Measurements from ENCODE around the gene DPH1.

The DPH1 gene

DNA sequence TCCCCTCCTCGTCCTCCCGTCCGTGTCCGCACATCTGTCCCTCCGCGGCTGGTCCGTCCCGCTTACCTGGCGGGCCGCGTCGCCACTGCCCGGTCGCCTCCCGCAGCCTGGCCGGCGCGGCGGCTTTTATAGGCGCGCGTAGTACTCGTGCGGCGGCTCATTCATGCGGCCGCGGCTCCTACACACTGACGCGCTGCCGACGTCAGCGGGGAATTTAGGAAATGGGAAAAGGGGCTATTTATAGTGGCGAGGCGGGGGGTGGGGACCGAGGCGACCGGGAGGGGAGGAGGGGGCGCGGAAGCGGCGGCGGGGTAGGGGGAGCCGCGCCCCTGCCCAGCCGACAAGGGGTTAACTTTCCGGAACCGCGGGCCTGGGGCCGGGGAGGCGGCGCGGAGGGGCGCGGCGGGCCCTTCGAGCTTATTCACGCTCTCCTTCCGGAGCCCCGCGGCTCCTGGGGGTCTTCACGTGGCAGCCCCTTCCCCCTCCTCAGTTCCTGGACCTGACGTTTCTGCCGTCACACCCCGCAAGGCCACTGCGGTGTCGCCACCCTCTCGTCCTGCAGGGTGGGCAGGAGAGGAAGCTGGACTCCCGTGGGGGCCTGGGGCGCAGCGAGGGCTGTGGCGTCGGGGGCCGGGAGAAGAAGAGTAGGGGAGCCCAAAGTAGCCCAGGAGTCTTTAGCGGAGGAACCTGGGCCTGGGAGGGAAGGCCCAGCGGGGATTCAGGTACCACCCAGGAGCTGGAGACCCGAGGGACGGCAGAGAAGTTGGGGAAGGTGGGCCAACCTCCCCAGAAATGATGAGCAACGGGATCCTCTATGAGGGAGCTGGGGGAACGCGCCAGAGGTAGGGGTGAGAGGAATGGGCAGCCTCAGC is 21.3 kb downstream of the DPH1 start:
- no peak for DNase-seq

DNA sequence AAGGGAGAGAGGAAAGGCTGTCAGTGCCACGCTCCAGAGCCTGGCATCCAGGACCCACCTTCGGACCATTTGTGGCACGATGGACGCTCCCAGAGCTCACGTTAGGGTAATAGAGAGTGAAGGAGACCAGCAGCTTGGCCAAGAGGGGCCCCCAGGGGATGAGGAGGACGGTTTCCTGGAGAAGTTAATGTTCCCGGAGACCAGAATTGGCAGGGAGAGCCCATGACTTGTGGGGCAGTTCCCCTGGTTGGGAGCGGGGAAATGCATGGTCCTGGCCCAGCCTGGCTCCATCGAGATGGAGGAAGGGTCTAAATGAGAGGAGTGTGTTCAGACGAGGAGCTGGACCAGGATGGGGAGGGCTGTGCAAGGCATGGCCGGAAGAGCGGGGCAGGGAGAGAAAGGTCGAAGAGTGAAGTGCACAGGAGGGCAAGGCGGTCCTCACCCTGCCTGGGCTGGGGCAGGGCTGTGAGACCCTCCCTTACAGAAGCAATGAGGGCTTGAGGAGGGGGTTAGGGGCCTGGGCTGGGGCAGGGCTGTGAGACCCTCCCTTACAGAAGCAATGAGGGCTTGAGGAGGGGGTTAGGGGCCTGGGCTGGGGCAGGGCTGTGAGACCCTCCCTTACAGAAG is 22.1 kb downstream of the DPH1 start:
- no peak for DNase-seq

DNA sequence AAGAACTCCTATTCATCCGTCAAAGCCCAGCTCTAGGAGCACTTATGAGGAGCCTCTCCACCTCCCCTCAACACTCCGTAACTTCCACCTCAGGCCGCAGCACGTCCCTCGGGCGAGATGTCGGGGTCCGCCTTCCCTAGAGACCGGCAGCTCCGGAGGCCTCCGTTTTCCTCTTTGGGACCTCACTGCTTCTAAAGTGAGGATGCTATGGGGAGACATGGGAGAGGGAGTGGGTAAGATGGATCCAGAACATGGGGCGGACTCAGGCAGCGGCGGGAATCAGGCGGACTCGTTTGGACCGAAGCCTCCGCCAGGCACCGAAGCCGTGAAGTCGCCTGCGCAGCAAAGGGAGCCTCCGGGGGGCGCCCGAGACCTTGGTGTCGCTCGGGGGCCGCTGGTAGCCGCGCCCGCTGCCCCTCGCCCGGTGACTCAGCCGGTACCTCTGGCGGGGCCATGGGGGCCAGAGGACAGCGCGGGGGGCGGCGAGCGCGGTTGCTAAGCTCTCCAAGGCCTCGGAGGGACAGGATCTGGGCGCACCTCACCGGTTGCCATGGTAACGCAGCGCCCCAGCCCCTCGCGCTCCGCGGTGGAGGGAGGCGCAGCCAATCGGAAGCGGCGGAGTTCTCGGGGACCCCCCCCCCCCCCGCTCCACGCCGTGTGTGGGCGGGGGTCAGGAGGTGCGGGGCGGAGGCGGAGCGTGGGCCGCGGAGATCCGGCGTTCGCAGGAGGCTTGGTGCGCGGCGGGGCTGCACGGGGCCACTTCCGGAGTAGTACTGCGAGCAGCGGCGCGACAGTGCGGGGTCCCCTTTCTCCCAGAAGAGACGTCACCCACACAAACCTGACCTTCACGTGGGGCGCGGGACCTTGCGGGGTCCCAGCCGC is 23.7 kb downstream of the DPH1 start:
- DNase-seq: peak; percentile 24 to 29

DNA sequence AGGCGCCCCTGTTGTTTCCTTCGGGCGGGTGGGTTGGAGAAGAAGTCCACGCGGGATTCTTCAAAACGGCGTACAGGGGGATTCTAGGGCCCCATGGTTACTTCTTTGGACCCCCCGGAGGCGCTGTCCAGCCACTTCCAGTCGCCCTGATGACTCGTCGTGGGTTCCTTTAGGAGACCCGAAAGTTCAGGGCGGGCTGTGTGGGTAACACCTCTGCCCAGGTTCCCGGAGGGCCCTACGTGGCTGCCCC is 24.2 kb downstream of the DPH1 start:
- DNase-seq: no peak

DNA sequence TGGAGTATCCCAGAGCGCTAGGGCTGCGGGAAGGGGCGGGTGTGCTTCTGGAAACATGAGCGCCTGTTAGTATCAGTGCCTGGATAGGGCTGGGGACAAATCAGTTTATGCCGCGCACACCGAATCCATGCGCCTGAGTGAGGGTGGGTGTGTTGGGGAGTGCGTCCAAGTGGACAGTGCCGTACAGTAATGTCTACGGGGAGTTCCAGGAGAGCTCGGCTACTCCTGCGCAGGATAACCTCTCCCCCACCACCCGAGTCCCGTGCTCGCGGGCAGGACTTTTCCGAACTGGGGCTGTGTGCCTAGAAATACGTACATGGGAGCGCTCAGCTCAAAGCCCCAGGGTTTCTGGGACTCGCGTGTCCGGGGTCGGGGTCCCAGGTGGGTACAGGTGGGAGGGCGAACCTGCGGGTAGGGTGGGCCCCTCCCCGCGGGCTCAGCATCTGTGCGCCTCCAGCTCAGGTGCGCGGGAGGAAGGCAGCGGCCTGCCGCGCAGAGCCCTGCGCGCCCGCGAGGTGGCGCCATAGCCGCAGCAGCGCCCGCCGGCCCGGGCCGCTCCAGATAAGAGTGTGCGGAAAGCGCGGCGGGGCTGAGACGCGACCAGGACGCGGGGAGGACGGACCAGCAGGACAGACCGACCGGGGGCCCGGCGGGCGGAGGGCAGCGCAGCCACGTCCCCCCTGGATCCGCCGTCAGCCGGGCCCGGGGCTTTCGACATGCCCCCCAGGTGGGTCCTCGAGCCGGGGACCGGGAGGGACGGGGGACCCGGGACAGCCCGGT is 24.7 kb downstream of the DPH1 start, which contains the start of gene HIC1:
Gene HIC1 (plus strand): TSS at position 592 of the 780 bp plus-strand sequence. CDS start 1,588 bp downstream, outside the sequence.
- DNase-seq: peak in 1 of 2 donors; percentile 78

DNA sequence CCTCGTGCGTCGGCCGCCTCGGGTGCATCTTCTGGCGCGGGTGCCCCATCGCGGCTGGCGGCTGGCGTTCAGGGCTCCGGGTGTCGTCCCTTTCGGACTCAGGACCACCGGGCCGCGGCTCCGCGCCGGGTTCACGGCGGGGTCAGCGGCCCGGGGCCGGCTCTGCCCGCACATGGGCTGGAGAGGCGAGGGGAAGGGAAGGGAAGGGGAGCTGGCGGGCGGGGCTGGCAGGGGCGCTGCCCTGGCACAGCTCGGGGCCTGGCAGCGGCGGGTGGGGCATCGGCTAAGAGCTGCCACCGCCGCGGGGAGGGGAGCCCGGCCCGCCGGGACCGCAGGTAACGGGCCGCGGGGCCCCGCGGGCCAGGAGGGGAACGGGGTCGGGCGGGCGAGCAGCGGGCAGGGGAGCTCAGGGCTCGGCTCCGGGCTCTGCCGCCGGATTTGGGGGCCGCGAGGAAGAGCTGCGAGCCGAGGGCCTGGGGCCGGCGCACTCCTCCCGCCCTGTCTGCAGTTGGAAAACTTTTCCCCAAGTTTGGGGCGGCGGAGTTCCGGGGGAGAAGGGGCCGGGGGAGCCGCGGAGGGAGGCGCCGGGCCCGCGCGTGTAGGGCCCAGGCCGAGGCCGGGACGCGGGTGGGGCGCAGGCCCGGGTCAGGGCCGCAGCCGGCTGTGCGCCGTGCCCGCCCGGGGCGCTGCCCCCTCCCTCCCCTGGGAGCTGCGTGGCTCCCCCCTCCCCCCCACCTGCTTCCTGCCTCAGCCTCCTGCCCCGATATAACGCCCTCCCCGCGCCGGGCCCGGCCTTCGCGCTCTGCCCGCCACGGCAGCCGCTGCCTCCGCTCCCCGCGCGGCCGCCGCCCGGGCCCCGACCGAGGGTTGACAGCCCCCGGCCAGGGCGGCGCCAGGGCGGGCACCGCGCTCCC is 25.6 kb downstream of the DPH1 start:
- DNase-seq: no peak

DNA sequence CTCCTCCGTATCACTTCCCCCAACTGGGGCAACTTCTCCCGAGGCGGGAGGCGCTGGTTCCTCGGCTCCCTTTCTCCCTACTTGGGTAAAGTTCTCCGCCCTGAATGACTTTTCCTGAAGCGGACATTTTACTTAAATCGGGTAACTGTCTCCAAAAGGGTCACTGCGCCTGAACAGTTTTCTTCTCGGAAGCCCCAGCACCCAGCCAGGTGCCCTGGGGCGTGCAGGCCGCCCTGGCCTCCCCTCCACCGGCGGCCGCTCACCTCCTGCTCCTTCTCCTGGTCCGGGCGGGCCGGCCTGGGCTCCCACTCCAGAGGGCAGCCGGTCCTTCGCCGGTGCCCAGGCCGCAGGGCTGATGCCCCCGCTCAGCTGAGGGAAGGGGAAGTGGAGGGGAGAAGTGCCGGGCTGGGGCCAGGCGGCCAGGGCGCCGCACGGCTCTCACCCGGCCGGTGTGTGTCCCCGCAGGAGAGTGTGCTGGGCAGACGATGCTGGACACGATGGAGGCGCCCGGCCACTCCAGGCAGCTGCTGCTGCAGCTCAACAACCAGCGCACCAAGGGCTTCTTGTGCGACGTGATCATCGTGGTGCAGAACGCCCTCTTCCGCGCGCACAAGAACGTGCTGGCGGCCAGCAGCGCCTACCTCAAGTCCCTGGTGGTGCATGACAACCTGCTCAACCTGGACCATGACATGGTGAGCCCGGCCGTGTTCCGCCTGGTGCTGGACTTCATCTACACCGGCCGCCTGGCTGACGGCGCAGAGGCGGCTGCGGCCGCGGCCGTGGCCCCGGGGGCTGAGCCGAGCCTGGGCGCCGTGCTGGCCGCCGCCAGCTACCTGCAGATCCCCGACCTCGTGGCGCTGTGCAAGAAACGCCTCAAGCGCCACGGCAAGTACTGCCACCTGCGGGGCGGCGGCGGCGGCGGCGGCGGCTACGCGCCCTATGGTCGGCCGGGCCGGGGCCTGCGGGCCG is 26.5 kb downstream of the DPH1 start:
- peak in 1 of 2 donors; percentile 8 for DNase-seq

DNA sequence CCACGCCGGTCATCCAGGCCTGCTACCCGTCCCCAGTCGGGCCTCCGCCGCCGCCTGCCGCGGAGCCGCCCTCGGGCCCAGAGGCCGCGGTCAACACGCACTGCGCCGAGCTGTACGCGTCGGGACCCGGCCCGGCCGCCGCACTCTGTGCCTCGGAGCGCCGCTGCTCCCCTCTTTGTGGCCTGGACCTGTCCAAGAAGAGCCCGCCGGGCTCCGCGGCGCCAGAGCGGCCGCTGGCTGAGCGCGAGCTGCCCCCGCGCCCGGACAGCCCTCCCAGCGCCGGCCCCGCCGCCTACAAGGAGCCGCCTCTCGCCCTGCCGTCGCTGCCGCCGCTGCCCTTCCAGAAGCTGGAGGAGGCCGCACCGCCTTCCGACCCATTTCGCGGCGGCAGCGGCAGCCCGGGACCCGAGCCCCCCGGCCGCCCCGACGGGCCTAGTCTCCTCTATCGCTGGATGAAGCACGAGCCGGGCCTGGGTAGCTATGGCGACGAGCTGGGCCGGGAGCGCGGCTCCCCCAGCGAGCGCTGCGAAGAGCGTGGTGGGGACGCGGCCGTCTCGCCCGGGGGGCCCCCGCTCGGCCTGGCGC is 27.3 kb downstream of the DPH1 start:
- no peak for DNase-seq

DNA sequence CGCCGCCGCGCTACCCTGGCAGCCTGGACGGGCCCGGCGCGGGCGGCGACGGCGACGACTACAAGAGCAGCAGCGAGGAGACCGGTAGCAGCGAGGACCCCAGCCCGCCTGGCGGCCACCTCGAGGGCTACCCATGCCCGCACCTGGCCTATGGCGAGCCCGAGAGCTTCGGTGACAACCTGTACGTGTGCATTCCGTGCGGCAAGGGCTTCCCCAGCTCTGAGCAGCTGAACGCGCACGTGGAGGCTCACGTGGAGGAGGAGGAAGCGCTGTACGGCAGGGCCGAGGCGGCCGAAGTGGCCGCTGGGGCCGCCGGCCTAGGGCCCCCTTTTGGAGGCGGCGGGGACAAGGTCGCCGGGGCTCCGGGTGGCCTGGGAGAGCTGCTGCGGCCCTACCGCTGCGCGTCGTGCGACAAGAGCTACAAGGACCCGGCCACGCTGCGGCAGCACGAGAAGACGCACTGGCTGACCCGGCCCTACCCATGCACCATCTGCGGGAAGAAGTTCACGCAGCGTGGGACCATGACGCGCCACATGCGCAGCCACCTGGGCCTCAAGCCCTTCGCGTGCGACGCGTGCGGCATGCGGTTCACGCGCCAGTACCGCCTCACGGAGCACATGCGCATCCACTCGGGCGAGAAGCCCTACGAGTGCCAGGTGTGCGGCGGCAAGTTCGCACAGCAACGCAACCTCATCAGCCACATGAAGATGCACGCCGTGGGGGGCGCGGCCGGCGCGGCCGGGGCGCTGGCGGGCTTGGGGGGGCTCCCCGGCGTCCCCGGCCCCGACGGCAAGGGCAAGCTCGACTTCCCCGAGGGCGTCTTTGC is 28.0 kb downstream of the DPH1 start:
- no peak for DNase-seq

DNA sequence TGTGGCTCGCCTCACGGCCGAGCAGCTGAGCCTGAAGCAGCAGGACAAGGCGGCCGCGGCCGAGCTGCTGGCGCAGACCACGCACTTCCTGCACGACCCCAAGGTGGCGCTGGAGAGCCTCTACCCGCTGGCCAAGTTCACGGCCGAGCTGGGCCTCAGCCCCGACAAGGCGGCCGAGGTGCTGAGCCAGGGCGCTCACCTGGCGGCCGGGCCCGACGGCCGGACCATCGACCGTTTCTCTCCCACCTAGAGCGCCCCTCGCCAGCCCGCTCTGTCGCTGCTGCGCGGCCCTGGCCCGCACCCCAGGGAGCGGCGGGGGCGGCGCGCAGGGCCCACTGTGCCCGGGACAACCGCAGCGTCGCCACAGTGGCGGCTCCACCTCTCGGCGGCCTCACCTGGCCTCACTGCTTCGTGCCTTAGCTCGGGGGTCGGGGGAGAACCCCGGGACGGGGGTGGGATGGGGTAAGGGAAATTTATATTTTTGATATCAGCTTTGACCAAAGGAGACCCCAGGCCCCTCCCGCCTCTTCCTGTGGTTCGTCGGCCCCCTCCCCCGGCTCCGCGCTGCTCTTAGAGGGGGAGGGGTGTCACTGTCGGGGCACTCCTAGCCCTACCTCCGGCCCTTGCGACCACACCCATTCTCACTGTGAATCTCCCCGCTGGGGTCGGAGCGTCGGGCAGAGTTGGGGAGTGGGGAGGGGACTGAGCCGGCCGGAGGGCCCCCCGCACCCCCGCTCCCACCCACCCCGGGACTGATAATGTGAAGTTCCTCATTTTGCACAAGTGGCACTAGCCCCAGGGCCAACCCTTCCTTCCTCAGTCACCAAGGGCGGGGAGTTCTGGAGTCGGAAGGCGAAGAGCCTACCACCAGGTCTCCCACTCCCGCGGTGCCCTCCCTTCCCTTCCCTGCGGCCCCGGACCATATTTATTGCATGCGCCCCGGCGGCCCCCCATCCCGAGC is 28.9 kb downstream of the DPH1 start:
- peak; percentile 54 to 73 for DNase-seq

DNA sequence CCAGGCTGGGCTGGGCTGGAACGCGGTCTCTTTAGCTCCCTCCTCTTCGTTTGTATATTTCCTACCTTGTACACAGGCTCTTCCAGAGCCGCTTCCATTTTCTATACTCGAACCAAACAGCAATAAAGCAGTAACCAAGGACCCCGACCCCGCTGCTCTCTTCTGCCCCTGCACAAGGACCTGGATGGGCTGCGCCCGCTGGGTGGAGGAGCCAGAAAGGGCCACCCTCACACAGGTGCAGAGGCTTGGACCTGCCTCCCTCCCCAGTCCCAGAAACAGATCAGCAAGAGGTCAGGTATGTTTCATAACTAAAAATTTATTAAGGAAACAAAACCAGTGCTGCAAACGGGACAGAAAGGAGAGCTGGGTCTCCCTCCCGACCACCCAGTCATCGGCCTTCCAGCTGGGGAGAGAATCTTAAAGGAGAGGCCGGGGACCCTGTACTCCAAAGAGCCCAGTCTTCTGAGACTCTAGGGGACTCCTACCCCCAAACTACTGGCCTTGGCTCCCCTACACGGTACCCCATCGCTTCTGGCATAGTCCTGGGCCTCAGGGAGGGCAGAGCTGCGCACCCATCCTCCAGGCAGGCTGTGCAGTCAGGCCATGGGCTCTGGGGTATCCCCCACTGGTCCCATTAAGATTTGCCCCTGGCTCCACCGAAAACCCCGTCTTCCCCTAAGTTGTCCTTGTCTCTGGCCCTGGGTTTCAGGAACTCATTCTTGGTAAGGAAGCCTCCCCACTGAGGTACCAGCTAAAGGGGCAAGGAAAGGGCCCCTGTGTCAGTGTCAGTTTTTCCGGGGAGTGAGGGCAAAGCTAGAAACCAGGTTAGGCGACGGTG is 29.8 kb downstream of the DPH1 start:
- DNase-seq: no peak

DNA sequence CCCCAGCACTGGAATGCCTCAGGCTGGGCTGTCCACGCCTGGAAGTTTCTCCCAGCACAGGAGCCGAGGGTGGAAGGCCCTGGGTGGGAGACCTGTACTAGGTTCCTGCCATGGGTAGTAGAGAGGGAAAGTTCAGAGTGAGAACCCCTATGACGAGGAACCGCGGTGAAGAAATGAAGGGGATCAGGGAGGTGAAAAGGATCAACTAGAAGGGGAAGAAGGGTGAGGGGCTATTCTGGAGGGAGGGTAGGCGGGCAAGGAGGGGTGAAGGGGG is 30.4 kb downstream of the DPH1 start:
- no peak for DNase-seq

DNA sequence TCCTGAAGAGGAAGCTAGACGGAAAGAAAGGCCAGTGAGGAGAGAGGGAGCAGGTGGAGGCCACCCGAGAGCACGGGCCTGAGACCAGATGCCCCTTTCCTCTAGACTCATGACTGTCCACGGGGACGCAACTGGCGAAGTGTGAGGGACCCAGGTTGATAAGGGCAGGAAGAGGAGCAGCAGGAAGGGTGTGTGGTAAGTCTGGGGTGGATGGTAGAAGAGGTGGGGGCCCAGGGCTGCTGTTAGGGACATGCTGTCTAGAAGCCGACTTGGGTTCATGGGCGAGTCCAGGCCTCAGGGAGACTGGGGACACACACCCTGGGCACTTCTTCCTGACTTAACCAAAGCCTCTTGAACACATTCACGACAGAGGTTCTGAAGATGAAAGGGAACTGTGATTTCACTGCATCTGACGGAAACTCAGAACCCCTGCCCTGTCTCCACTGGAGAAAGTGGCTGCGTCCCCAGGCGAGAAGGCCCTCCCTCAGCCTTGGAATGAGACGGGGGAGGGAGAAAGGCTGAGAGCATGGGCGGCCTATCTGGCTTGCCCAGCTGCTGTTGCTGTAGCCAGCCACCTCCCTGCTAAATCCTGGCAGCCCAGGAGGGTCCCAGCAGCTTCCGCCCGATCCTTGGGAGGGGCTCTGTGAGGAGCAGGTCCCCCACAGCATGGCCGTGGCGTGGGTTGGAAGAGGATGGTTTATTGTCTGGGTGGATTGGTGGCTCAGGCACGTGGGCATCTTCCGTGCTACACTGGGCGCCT is 30.9 kb downstream of the DPH1 start:
- DNase-seq: no peak

DNA sequence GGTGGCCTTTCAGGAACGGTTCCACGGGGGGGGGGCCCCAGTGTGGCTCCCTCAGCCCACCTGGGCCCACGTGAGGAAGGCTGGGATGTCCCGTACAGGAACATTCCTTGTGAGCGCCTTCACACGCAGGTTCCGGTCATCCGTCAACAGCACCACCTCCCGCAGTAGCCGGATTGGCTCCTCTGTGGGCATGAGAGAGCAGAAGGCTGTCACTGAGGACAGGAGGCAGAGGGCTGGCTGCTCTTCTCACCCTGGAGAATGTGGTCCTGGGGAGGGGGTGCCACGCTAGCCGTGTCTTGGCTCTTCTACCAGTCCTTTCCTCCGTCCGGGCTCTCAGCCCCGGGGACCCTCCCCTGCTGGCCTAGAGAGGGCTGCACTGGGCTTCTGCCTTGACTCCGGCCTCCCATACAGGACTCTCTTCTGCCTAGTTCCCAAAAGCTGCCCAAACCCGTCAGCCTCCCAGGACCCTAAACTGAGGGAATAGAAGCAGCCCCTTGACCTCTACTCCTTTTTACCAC is 31.5 kb downstream of the DPH1 start:
- no peak for DNase-seq

DNA sequence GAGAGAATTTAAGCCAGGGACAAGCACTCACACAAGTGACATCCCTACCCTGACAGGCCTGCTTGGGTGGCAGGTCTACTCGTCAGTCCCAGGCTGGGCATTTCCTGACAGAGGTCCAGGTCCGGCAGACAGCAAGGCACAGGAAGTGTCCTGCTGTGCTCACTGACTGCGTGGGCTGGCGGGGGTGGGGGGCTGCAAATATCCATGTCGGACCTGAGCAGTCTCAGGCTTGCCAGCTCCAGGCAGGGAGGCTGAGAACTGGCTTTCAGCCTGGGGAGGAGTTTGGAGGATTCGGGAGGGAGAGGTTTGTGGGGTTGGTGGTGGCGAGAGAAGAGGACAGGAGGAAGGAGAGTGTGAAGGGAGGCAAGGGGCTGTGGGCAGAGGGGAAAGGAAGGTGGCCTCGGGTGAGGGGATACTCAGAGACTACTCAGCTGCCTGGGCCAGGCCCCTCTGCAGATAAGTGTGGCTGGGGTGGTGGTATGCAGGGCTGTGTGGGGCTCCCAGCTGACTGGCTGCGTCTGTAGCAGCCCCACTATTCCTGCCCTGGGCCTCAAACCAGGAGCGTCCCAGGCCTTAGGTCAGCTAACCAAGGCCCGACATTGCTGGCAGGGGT is 32.7 kb downstream of the DPH1 start:
- DNase-seq: no peak
